Endothelial cell of umbilical vein (primary cell): Measurements from ENCODE around the gene F2RL2. TPM values are rescaled to one million over a fixed set of nuclear protein-coding genes. Genes with fewer than 3 reads are reported as not detected.

Source experiments
- BruUV-seq: library from RNA; stranded (reverse); fragments of 400-500 nt; replicated peaks from 2 replicates; lab custom pipeline; 2021; lab: Mats Ljungman, UMichigan
- CTCF ChIA-PET: fragments of 300-600, 350-600 bp; sonication (Branson Sonifier 250); formaldehyde crosslinking; loops from one replicate; lab custom pipeline; 2021; ENCODE audit warnings: antibody characterized with exemption, inconsistent platforms; lab: Charles Lee
- POLR2A ChIA-PET: fragments of 300-600, 350-600 bp; sonication (Branson Sonifier 250); formaldehyde crosslinking; loops from one replicate; lab custom pipeline; 2021; ENCODE audit warnings: antibody characterized with exemption, inconsistent platforms; lab: Charles Lee
- DNase-seq: peaks from one replicate; pipeline ENCODE4 v3.0.0-alpha.2; 2011; ENCODE audit warnings: low read depth, low spot score
- FAIRE-seq: peaks from 2 replicates; lab custom pipeline; 2011; peaks lifted over from hg19 to GRCh38; lab: Jason Lieb, UNC
- H2AFZ ChIP-seq: 2 replicates; pipeline ENCODE4 v1.6.0; 2012; ENCODE audit warnings: low read depth, low read length, control low read depth, inconsistent platforms
- H3K27ac ChIP-seq: 2 replicates; pipeline ENCODE4 v1.5.1; 2011; ENCODE audit warnings: low read depth, mild to moderate bottlenecking, control low read depth, low read length, moderate library complexity; ENCODE audit not compliant: insufficient read depth
- H3K27me3 ChIP-seq, 2 experiments: 2 replicates each; pipeline versions ENCODE4 v1.6.0 to v1.6.1; 2011; ENCODE audit warnings: low read length in 2 of 2, mixed read lengths in 1 of 2; ENCODE audit not compliant: control insufficient read depth in 2 of 2, insufficient read depth in 2 of 2
- H3K36me3 ChIP-seq, 2 experiments: 2 replicates in 1 of 2; 3 replicates in 1 of 2; pipeline ENCODE4 v1.5.1; 2011; ENCODE audit warnings: low read length in 2 of 2, mild to moderate bottlenecking in 1 of 2, moderate library complexity in 1 of 2; ENCODE audit not compliant: control insufficient read depth in 2 of 2, insufficient read depth in 2 of 2; ENCODE audit errors: extremely low read depth in 1 of 2
- H3K4me1 ChIP-seq: 3 replicates; pipeline ENCODE4 v1.5.1; 2011; ENCODE audit warnings: mild to moderate bottlenecking, low read length; ENCODE audit not compliant: control insufficient read depth, insufficient read depth; ENCODE audit errors: extremely low read depth
- H3K4me2 ChIP-seq: 2 replicates; pipeline ENCODE4 v1.6.1; 2011; ENCODE audit warnings: low read length, control low read depth, mixed read lengths; ENCODE audit not compliant: insufficient read depth
- H3K4me3 ChIP-seq, 3 experiments: fragments of 200-600 bp in 1 of 3; sonication (generic), shearing (Covaris generic) in 1 of 3; replicated peaks in 1 of 3; 2 replicates each; pipeline ENCODE4 v1.5.1; 2011 to 2016; ENCODE audit warnings: control low read depth in 3 of 3, low read length in 3 of 3, mild to moderate bottlenecking in 2 of 3, inconsistent platforms in 1 of 3, low read depth in 1 of 3, moderate library complexity in 1 of 3; ENCODE audit not compliant: insufficient read depth in 1 of 3
- H3K79me2 ChIP-seq: 2 replicates; pipeline ENCODE4 v1.6.0; 2012; ENCODE audit warnings: low read length, inconsistent platforms; ENCODE audit not compliant: control insufficient read depth, insufficient read depth
- H3K9ac ChIP-seq: replicated peaks from 2 replicates; pipeline ENCODE3; 2011; ENCODE audit warnings: low read length, control low read depth; ENCODE audit not compliant: insufficient read depth; ENCODE audit errors: extremely low read depth
- H3K9me1 ChIP-seq: replicated peaks from 3 replicates; pipeline ENCODE4 v1.6.0; 2011; ENCODE audit warnings: mild to moderate bottlenecking, low read length; ENCODE audit not compliant: control insufficient read depth, insufficient read depth; ENCODE audit errors: extremely low read depth
- H3K9me3 ChIP-seq: replicated peaks from 2 replicates; pipeline ENCODE4 v1.5.1; 2012; ENCODE audit warnings: low read length, inconsistent platforms; ENCODE audit not compliant: control insufficient read depth, insufficient read depth
- H4K20me1 ChIP-seq: replicated peaks from 2 replicates; pipeline ENCODE3; 2011; ENCODE audit warnings: mild to moderate bottlenecking, low read length; ENCODE audit not compliant: control insufficient read depth, insufficient read depth; ENCODE audit errors: extremely low read depth
- CTCF ChIP-seq, 2 donors: IDR thresholded peaks; 1 replicate in 1 of 2; 2 replicates in 1 of 2; pipeline ENCODE4 v1.5.1; 2011; ENCODE audit warnings: low read length in 2 of 2, mild to moderate bottlenecking in 2 of 2, moderate library complexity in 2 of 2, control low read depth in 1 of 2, inconsistent platforms in 1 of 2, low read depth in 1 of 2; ENCODE audit not compliant: insufficient read depth in 1 of 2; ENCODE audit errors: extremely low read depth in 1 of 2
- EZH2 ChIP-seq: IDR thresholded peaks from 2 replicates; pipeline ENCODE4 v1.6.1; 2012; ENCODE audit warnings: borderline replicate concordance, low read depth, mild to moderate bottlenecking, moderate library complexity, low read length, inconsistent platforms; ENCODE audit not compliant: severe bottlenecking
- FOS ChIP-seq: IDR thresholded peaks from 2 replicates; pipeline ENCODE4 v1.6.1; 2011; ENCODE audit warnings: mild to moderate bottlenecking, low read length, moderate library complexity, borderline replicate concordance; ENCODE audit not compliant: insufficient read depth
- GATA2 ChIP-seq: IDR thresholded peaks from 2 replicates; pipeline ENCODE4 v1.7.0; 2011; ENCODE audit warnings: low read depth, mild to moderate bottlenecking, moderate library complexity, mixed read lengths, low read length; ENCODE audit not compliant: insufficient read length, insufficient read depth
- JUN ChIP-seq: IDR thresholded peaks from 2 replicates; pipeline ENCODE4 v1.6.1; 2011; ENCODE audit warnings: borderline replicate concordance, low read depth; ENCODE audit not compliant: insufficient read length, insufficient read depth
- MYC ChIP-seq: IDR thresholded peaks from one replicate; pipeline ENCODE4 v1.6.1; 2011; ENCODE audit warnings: mild to moderate bottlenecking, low read depth, low read length
- POLR2A ChIP-seq: IDR thresholded peaks from 2 replicates; pipeline ENCODE4 v1.6.1; 2012; ENCODE audit warnings: low read depth, mild to moderate bottlenecking, control low read depth, low read length
- POLR2AphosphoS5 ChIP-seq: IDR thresholded peaks from 2 replicates; pipeline ENCODE4 v1.6.1; 2012; ENCODE audit warnings: low read depth, mild to moderate bottlenecking, control low read depth, low read length, moderate library complexity; ENCODE audit not compliant: insufficient read depth
- dilution Hi-C: fragments of 300-500 bp; cut with MboI; formaldehyde crosslinking; loops from one replicate; pipeline ENCODE4 v1.15.0; 2019; ENCODE audit warnings: low sequenced_read_pairs; ENCODE audit not compliant: extremely low pct_ligation_motif_present
- intact Hi-C: fragments of 100-400 bp; cut with micrococcal nuclease; formaldehyde crosslinking; loops from one replicate; pipeline ENCODE4 v1.10.0; 2022
- polyA plus RNA-seq, 4 experiments: library from polyadenylated mRNA; depleted of rRNA in 3 of 4; stranded (reverse) in 3 of 4; unstranded in 1 of 4; fragments of >200 nt; gene quantifications; 2 replicates each; pipeline versions ENCODE4 v1.2.1 to v1.2.3, GENCODE V29; 2011 to 2012; ENCODE audit warnings: missing spikeins in 1 of 4
- total RNA-seq: library from RNA; stranded (reverse); gene quantifications from 2 replicates; pipeline ENCODE4 v1.2.3, GENCODE V29; 2021
- TF ChIP-seq, protein P1 (sequence below): IDR thresholded peaks from 2 replicates; pipeline ENCODE4 v1.6.1; 2011; ENCODE audit not compliant: insufficient read depth, insufficient read length

Gene F2RL2
- total and polyA plus RNA-seq, 2 donors (not counting 3 experiments of a cell fraction or from before 2014, with no cell fraction given), result 19.8 to 33.3 TPM

DNA sequence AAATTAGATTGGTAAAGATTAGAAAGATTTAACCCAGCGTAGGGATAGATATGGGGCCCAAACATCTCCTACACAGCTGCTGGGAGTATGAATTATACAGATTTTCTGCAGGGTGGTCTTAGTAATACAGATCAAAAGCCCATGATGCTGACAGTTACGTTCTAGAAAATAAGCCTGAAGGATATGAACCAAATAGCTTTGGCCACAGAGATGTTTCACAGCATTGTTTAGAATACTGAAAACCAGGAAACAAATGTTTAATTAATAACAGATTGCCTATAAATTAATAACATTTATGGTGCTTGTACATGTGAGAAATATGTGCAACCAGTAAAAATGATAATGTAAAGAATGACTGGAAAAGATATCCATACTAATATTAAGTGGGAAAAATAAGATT lies 24.7 kb downstream of the F2RL2 start:
- intact Hi-C loops, result no loop called here
- BruUV-seq, result no TSS peak
- Histone ChIP-seq H3K27ac (no peak overlapping the region), H3K27me3 (peaks cover 0 to 2% of the 10 kb centered on the region in 2 experiments), H3K4me2 (no peak overlapping the region), H4K20me1 (no peaks in the 10 kb centered on the region), H2AFZ (no peak overlapping the region), H3K9me3 (no peaks in the 10 kb centered on the region), H3K9me1 (no peaks in the 10 kb centered on the region), H3K79me2 (no peaks in the 10 kb centered on the region), H3K4me1 (peaks cover 6% of the 10 kb centered on the region), H3K36me3 (no peaks in the 10 kb centered on the region), H3K4me3 (no peak overlapping the region), H3K9ac (no peak overlapping the region)
- no peak for TF ChIP-seq GATA2
- no peak for TF ChIP-seq CTCF (IDR thresholded peaks at IDR 0.05; ENCODE audit: extremely low read depth in 1 of 2, insufficient read depth in 1 of 2, low read depth in 1 of 2, low read length in 2 of 2)
- TF ChIP-seq JUN, result no peak
- TF ChIP-seq POLR2AphosphoS5, result no peak
- TF ChIP-seq FOS, result no peak
- TF ChIP-seq, protein P1, sequence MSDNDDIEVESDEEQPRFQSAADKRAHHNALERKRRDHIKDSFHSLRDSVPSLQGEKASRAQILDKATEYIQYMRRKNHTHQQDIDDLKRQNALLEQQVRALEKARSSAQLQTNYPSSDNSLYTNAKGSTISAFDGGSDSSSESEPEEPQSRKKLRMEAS, result no peak
- no peak for TF ChIP-seq MYC
- TF ChIP-seq EZH2, result no peak
- no peak for TF ChIP-seq POLR2A
- dilution Hi-C loops, result no loop called here
- no peak for DNase-seq
- ChIA-PET POLR2A (no interaction called here), CTCF (interaction anchor here (1.2 to 7.3 kb wide), 3 partner anchors 44 to 418 kb away, joined by 4 to 391 read pairs (median 126); no protein-coding TSS in a partner anchor)
- FAIRE-seq, result no peak
